ENCODE data around the gene CDK11B. TPM values are rescaled to one million over a fixed set of nuclear protein-coding genes. Genes with fewer than 3 reads are reported as not detected.
"Not testable (repeated sequence)": the region's sequence is repeated elsewhere in the genome, so short reads cannot be mapped to it uniquely, and the experiment has no call there.

The CDK11B gene
- total RNA-seq, 1 donor from 2014 or later: 39.6 TPM

DNA sequence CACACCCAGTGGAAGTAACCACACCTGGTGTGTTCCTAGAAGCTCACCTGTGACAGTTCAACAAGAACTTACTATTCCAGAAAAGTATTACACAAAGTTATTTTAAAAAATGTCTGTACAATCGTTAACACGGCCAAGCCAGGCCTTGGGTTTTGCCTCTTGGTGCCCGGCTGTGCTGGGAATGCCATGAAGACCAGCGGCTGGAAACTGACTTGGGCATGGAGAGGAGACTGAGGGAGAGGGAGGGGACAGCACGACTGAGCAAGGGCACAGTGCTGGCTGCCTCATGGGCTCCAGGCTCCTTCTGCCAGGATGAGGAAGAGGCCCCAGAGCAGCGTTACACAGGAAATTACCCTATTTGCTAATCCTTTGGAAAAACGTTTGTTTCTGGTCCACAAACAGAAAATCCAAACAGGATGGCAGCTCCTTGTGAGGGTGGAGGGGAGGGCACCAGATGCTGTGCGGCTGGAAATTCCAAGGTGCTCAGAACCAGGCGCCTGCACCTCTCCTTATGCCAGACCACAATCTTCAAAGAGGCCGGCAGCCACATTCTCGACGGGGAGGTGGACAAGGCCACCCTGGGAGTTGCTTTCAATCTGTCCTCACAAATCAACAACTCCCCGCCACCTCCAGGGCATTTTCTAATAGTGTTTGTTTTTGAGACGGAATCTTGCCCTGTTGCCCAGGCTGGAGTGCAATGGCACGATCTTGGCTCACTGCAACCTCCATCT lies 4.2 kb upstream of the CDK11B start:
- H3K27ac Mint-ChIP-seq; intact Hi-C loops (cut with micrococcal nuclease); H3K9me3 Mint-ChIP-seq; H3K4me1 Mint-ChIP-seq (ENCODE audit: low read depth); H3K4me3 Mint-ChIP-seq; H3K27me3 Mint-ChIP-seq (ENCODE audit: insufficient read depth); H3K36me3 Mint-ChIP-seq (ENCODE audit: low read depth); DNase-seq (ENCODE audit: low spot score): not testable (repeated sequence)

DNA sequence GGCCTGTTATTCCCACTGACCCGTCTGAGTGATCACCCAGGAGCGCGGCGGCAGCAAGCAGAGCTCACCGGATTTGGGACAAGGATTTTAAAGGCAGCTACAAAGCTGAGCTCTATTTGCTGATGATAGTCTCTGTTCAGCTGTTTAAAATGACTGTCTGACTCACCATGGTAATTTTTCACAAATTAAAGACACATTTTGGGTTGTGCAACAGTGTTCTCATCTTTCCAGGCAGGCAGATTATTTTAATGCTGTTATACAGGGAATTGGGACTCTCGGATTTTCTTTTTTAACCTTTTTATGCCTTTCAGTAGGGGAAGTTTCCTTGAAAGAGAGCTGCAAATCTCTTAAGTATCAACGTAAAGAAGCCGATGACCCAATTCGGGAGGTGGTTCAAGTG lies 3.6 kb upstream of the CDK11B start:
- H3K27ac Mint-ChIP-seq; H3K4me3 Mint-ChIP-seq; H3K27me3 Mint-ChIP-seq (ENCODE audit: insufficient read depth); intact Hi-C loops (cut with micrococcal nuclease); H3K36me3 Mint-ChIP-seq (ENCODE audit: low read depth); H3K4me1 Mint-ChIP-seq (ENCODE audit: low read depth); H3K9me3 Mint-ChIP-seq; DNase-seq (ENCODE audit: low spot score): not testable (repeated sequence)

DNA sequence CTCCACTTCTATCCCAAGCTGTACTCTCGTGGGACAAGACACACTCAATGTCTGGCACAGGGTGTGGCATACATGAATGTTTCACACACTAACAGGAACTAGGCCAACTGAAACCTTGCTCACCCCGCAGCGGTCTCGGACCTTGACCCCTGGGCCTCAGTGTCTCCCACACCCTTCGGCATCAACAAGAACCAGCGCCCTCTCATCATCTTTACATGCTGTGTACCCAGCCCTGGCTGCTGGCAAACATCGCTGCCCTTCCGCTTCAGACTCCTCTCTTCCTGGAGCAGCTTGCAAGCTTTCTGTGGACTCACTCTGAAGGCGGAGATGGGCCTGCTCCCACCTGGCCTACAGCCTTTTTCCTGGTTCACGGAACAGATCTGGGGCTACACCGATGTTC lies 10.5 kb downstream of the CDK11B start:
- H3K27me3 Mint-ChIP-seq (ENCODE audit: insufficient read depth); H3K4me1 Mint-ChIP-seq (ENCODE audit: low read depth); H3K27ac Mint-ChIP-seq; H3K4me3 Mint-ChIP-seq; H3K9me3 Mint-ChIP-seq; intact Hi-C loops (cut with micrococcal nuclease); DNase-seq (ENCODE audit: low spot score): not testable (repeated sequence)
- peaks cover 42% of the 10 kb centered on the region for H3K36me3 Mint-ChIP-seq (ENCODE audit: low read depth)

DNA sequence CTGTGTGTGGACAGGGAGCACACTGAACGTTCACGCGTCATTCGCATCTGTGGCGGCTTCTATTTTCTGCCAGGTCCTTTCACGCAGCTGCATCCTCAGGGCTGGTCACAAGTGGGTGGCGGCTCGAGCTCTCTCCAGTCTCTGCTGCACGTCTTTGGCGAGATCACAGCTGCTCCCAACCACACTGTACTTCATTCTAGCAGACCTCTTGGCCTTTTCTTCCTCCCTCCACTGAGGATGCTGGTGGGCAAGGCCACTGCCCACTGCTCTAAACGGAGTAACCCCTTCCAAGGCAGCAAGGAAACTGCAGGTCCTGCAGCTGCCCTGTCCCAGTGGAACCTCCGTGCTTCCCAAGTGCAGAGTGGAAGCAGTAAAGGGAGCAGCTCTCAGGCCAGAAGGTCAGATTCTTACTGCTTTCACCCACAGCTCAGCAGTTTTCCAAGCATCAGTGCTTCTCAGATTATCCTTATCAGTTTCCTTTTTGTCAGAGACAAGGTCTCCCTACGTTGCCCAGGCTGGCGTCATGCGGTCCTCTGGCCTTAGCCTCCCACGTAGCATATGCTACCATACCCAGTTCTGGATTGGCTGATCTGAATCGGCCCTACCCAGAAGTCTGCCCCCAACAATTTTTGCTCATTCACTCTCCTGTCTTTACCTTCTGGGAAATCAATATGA lies 11.1 kb downstream of the CDK11B start:
- H3K4me3 Mint-ChIP-seq; H3K27ac Mint-ChIP-seq; DNase-seq (ENCODE audit: low spot score); H3K4me1 Mint-ChIP-seq (ENCODE audit: low read depth); H3K27me3 Mint-ChIP-seq (ENCODE audit: insufficient read depth); H3K9me3 Mint-ChIP-seq; intact Hi-C loops (cut with micrococcal nuclease): not testable (repeated sequence)
- peaks cover 41% of the 10 kb centered on the region for H3K36me3 Mint-ChIP-seq (ENCODE audit: low read depth)

DNA sequence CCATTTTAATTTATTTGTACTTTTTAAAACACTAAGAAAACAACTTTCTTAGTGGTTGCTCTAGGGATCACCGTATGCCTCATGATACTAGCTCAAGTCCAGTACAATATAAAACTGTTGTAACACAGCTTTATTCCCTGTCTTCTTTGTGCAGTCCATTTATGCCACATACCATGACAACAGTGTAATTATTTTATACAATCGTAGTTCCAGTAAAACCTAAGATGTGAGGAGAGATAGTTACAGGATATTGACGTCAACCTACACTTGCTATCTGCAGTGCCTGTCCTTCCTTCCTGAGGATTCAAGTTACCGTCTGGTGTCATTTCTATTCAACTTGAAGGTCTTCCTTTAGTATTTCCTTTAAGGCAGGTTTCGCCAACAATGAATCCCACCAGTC lies 12.5 kb downstream of the CDK11B start:
- H3K4me3 Mint-ChIP-seq; H3K9me3 Mint-ChIP-seq; H3K27me3 Mint-ChIP-seq (ENCODE audit: insufficient read depth); DNase-seq (ENCODE audit: low spot score); H3K4me1 Mint-ChIP-seq (ENCODE audit: low read depth); intact Hi-C loops (cut with micrococcal nuclease); H3K27ac Mint-ChIP-seq: not testable (repeated sequence)
- H3K36me3 Mint-ChIP-seq (ENCODE audit: low read depth): peaks cover 31% of the 10 kb centered on the region

DNA sequence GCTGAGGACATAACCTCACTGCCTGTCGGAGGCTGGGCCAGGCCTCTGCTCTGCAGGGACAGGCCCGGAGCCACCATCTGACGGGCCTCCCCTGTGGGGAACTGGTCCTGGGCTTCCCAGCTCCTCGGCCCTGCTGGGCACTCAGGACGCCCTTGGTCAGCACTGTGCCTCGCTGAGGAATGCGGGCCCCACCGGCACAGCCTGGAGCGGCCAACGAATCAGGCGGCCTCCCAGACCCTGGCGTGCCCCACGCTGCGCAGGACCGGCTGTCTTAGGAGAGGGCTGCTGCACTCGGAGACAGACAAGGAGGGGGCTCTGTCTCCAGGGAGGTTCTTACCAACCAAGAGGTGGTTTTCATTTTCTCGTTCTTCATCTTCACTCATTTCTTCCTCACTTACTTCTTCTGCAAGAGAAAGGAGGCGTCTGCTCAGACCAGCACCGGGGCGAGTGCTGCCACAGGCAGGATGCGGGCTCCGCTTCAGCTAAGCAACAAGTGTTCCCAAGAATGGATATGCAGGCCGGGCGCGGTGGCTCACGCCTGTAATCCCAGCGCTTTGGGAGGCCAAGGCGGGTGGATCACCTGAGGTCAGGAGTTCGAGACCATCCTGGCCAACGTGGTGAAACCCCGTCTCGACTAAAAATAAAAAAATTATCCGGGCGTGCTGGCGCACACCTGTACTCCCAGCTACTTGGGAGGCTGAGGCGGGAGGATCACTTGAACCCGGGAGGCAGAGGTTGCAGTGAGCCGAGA lies 17.9 kb downstream of the CDK11B start:
- H3K27ac Mint-ChIP-seq; DNase-seq (ENCODE audit: low spot score); H3K27me3 Mint-ChIP-seq (ENCODE audit: insufficient read depth); H3K36me3 Mint-ChIP-seq (ENCODE audit: low read depth); H3K4me3 Mint-ChIP-seq; intact Hi-C loops (cut with micrococcal nuclease); H3K9me3 Mint-ChIP-seq; H3K4me1 Mint-ChIP-seq (ENCODE audit: low read depth): not testable (repeated sequence)

DNA sequence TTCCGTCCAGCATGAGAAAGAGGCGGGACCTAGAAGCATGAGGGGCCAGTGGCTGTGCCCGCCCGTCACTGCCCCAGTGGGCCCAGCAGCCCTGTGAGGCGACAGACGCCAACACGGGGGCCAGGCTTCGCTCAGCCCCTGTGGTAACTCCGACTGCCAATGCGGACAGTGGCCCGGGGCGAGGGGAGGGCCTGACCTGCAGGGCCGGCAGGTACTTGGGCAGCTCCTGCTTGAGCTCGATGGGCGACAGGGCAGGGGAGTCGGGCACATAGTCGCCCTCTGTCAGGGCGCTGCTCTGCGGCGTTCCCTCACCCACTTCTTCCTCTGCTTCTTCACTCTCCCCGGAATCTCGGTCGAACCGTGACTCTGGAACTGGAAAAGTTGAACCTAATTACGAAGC lies 18.7 kb downstream of the CDK11B start:
- H3K4me1 Mint-ChIP-seq (ENCODE audit: low read depth); intact Hi-C loops (cut with micrococcal nuclease); DNase-seq (ENCODE audit: low spot score); H3K36me3 Mint-ChIP-seq (ENCODE audit: low read depth); H3K27me3 Mint-ChIP-seq (ENCODE audit: insufficient read depth); H3K9me3 Mint-ChIP-seq; H3K4me3 Mint-ChIP-seq; H3K27ac Mint-ChIP-seq: not testable (repeated sequence)

DNA sequence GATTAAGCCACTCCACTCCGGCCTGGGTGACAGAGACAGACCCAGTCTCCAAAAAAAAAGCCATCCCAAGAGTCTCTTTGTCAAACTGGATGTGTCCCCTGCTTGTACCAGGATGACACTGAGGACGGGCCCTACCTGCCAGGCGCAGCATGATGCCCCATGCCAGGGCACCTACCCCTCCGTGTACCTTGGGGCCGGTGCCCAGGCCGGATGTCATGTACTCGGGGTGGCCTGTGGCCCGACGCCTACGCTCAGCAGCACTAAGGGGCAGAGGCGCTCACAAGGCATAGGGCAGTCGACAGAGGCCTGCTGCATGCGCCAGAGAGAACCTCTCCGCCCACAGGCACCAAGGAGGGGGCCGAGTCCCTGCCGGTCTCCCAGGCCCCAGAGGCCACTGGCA lies 19.4 kb downstream of the CDK11B start:
- H3K4me3 Mint-ChIP-seq; DNase-seq (ENCODE audit: low spot score); H3K36me3 Mint-ChIP-seq (ENCODE audit: low read depth); intact Hi-C loops (cut with micrococcal nuclease); H3K27ac Mint-ChIP-seq; H3K4me1 Mint-ChIP-seq (ENCODE audit: low read depth); H3K27me3 Mint-ChIP-seq (ENCODE audit: insufficient read depth); H3K9me3 Mint-ChIP-seq: not testable (repeated sequence)

DNA sequence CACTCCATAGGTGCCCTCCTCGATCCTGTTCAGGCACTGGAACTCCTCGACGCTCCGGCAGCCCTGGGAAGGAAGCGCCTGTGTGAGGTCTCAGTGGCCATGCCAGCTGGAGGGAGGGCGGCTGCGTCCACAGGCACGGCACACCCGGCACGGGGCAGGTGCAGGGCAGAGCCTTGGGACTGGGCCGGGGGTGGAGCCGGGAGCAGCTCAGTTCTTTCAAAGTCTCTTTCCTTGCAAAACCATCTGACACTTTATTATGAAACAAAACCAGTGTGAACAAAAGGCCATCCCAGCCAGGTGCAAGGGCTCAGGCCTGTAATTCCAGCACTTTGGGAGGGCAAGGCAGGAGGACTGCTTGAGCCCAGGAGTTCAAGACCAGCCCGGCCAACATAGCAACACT lies 20.3 kb downstream of the CDK11B start:
- H3K27me3 Mint-ChIP-seq (ENCODE audit: insufficient read depth); H3K4me3 Mint-ChIP-seq; H3K36me3 Mint-ChIP-seq (ENCODE audit: low read depth); DNase-seq (ENCODE audit: low spot score); H3K9me3 Mint-ChIP-seq; intact Hi-C loops (cut with micrococcal nuclease); H3K4me1 Mint-ChIP-seq (ENCODE audit: low read depth); H3K27ac Mint-ChIP-seq: not testable (repeated sequence)

DNA sequence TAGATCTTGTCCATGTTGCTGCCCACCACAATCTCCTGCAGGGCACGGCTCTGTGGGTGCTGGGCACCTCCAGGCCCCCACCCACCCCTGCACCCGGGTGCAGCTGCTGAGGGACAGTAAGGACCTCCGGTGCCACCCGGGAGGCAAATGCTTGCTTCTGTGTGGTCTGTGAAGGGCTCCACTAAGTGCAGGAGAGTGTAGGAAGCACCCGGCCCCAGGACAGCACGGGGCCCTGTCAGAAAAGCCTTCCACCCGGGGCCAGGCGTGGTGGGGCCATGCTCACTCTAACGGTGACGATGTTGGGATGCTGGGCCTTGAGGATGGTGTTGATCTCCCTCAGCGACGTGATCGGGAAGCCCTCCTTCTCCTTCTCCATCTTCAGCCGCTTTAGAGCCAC lies 21.3 kb downstream of the CDK11B start:
- H3K4me1 Mint-ChIP-seq (ENCODE audit: low read depth); H3K27me3 Mint-ChIP-seq (ENCODE audit: insufficient read depth); intact Hi-C loops (cut with micrococcal nuclease); H3K9me3 Mint-ChIP-seq; DNase-seq (ENCODE audit: low spot score); H3K4me3 Mint-ChIP-seq; H3K36me3 Mint-ChIP-seq (ENCODE audit: low read depth); H3K27ac Mint-ChIP-seq: not testable (repeated sequence)

DNA sequence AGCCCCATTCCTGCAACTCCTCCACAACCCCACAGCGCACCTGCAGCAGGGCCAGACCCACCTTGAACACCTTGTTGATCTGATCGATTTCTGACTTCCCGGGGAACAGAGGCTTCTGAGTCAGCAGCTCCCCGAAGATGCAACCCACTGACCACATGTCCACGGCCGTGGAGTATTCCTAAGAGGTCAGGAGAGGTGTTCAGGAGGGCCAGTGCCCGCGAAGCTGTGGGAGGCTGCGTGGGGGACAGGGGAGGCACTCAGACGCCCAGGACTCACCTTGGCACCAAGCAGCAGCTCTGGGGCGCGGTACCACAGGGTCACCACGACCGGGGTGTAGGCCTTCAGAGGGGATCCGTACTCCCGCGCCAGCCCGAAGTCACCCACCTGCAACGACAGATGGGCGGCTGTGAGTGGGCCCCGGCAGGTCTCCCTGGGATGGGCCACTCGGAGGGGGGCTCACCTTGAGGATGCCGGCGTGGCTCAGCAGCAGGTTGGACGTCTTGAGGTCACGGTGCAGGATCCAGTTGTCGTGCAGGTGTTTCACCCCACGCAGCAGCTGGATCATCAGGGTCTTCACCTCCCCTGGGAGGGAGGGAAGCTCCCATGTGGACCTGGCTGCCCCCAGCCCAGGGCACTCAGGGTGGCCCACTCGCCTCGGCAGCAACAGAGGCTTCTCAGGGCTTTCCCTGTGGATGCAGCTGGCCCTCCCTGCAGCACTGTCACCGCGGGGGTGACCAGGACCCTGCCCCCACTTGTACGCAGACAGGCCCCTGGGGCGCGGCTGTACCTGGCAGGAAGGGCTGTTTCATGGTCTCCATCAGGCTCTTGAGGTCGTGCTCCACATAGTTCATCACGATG lies 22.0 kb downstream of the CDK11B start:
- DNase-seq (ENCODE audit: low spot score); intact Hi-C loops (cut with micrococcal nuclease); H3K27me3 Mint-ChIP-seq (ENCODE audit: insufficient read depth); H3K27ac Mint-ChIP-seq; H3K4me3 Mint-ChIP-seq; H3K4me1 Mint-ChIP-seq (ENCODE audit: low read depth); H3K9me3 Mint-ChIP-seq; H3K36me3 Mint-ChIP-seq (ENCODE audit: low read depth): not testable (repeated sequence)

DNA sequence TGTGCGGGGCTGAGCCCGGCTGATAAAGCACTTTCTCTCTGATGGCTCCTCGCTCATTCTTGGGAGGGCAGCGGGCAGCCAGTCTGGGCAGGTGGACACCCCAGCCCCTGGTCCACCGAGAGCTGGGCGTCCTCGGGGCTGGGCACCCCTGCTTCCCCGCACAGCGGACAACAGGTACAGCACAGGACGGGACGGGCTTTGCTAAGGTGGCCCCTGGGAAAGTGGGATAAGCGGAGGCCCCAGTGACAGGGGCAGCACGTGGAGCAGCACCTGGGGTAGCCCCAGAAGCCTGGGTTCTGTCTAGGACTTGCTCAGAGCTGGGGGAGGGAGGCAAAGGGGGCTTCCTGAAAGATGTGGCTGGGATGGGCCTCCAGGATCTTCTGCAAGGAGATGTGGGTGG lies 24.2 kb downstream of the CDK11B start:
- DNase-seq (ENCODE audit: low spot score); H3K4me1 Mint-ChIP-seq (ENCODE audit: low read depth); H3K4me3 Mint-ChIP-seq; H3K27ac Mint-ChIP-seq; intact Hi-C loops (cut with micrococcal nuclease); H3K36me3 Mint-ChIP-seq (ENCODE audit: low read depth); H3K27me3 Mint-ChIP-seq (ENCODE audit: insufficient read depth); H3K9me3 Mint-ChIP-seq: not testable (repeated sequence)

DNA sequence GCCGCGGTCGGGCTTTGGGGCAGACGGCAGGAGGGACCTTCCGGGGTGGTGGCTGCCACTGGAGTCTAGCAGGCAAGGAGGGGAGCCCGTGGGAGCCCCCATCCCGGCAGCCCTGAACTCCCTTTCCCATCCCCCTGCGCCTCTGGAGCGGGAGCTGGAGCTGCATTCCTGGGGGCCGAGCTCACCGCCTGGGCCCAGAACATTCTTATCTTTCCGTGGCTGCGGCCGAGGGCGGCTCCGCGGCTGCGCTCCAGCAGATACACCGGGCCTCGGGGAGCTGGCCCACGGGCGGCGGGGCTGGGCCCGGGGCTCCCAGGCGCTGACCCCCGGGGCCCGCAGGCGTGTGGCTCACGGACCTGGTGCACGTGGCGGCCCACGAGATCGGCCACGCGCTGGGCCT lies 25.4 kb downstream of the CDK11B start:
- DNase-seq (ENCODE audit: low spot score); H3K27ac Mint-ChIP-seq; H3K9me3 Mint-ChIP-seq; H3K4me1 Mint-ChIP-seq (ENCODE audit: low read depth); intact Hi-C loops (cut with micrococcal nuclease); H3K36me3 Mint-ChIP-seq (ENCODE audit: low read depth); H3K4me3 Mint-ChIP-seq; H3K27me3 Mint-ChIP-seq (ENCODE audit: insufficient read depth): not testable (repeated sequence)
